Islet precursor cell (in vitro differentiated cells): ENCODE data around the gene GALNT9.
"Not testable (repeated sequence)": the region's sequence is repeated elsewhere in the genome, so short reads cannot be mapped to it uniquely, and the experiment has no call there.

Source experiments
- DNase-seq: peaks from one replicate; pipeline ENCODE4 v3.0.0-alpha.2; 2018

Gene GALNT9

GRCh38 chr12:132228476-132229192 is 100.8 kb downstream of the GALNT9 start:
- DNase-seq = no peak

GRCh38 chr12:132227782-132228475 is 101.5 kb downstream of the GALNT9 start:
- no peak for DNase-seq

DNA sequence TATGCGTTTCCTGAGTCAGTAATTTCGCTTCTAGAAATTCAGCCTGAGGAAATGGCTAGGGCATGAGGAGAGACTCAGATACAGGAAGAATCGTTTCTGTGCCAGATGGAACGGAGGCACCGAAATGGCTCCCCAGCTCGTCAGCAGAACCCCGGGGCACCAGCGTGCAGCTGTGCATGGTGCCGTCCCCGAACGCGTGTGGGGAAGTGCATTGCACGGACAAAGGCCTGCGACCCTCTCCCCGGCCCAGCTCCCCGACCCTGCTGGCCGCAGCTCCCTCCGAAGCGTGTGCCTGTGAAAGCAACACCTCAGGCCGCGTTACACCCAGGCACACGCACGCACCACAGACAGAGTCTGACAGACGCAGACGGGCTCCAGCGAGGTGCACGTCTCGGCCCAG is 102.3 kb downstream of the GALNT9 start:
- DNase-seq = no peak

- DNase-seq = no peak
Observed at GRCh38 chr12:132226604-132227003, 102.8 kb downstream of the GALNT9 start.

- no peak for DNase-seq
Observed at GRCh38 chr12:132225214-132225613, 104.2 kb downstream of the GALNT9 start.

DNA sequence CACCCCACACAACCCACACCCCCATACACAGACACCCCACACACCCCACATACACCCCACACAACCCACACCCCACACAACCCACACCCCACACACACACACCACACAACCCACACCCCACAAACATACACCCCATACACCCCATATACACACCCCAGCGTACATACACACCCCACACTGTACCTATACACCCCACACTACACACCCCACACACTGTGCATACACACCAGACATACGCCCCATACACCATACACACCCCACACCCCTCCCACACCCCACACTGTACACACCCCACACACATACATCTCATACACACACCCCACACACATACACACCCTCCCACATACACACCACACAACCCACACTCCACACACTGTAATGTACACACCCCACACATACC is 104.9 kb downstream of the GALNT9 start:
- no peak for DNase-seq

- no peak for DNase-seq
Observed at GRCh38 chr12:132222808-132223173, 106.6 kb downstream of the GALNT9 start.

DNA sequence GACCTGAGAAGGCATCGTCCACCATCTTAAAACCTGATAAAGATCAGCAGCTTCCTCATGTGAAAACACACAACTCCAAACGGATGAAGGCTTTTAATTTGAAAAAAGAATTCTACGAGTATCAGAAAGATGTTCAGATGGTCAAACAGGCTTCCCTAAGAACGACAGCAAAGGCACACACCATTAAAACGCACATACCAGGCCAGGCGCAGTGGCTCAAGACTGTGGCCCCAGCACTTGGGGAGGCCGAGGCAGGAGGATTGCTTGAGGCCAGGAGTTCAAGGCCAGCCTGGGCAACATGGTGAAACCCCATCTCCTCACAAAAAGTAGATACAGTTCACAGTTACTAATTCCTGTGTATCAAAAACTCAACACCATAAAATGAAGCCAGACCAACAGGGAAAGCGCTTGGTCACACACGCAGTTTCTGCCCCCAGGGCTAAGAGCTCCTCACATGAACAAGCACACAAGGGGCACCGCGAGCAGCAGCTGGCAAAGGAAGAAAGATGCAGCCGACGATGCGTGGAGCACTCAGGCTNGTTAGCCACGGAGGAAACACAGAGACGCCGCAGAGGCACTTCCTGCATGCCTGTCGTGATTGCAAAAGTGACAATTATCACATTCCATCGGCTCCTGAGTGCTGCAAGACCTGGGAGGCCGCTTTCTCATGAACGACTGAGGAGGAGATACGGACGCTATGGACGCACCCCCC is 107.1 kb downstream of the GALNT9 start:
- DNase-seq = peak; percentile 98

- not testable (repeated sequence) for DNase-seq
Observed at GRCh38 chr12:132219761-132220160, 109.6 kb downstream of the GALNT9 start.

DNA sequence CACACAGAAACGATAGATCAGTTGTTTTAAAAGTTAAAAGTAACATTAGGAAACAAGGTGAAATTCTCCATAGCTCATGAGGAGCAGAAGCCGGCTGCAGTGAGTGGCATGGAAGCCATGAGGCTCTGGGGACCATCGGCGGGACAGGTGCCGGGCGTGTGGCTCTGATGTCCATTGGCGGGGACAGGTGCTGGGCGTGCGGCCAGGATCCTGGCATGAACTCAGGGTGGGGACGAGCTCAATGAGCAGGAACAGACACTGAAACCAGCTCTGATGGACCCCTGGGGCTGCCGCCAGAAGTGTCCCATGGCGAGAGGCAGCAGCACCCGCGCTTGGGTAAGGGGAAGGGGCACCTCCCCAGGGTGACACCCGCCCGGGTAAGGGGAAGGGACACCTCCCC is 110.1 kb downstream of the GALNT9 start:
- no peak for DNase-seq

DNA sequence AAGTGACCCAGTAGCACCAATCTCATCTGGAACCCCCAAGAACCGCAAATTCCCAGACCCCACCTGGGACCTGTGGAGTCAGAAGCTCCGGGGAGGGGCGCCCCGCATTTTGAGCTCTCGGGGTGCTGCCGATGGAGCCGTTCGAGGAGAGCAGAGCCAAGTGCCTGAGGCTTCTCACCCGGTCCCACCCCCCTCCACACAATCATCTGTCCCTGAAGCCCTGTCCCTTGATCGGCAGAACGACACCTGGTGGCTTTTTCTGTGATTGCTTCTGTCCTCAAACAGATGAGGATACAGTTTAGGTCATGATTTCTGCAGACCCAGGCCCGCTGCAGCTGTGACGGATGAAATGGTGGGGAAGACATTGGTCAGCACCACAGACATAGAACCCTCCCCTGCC is 110.5 kb downstream of the GALNT9 start:
- peak; percentile 82 for DNase-seq

GRCh38 chr12:132218527-132218875 is 110.9 kb downstream of the GALNT9 start:
- DNase-seq = no peak

GRCh38 chr12:132217800-132218526 is 111.4 kb downstream of the GALNT9 start:
- no peak for DNase-seq

DNA sequence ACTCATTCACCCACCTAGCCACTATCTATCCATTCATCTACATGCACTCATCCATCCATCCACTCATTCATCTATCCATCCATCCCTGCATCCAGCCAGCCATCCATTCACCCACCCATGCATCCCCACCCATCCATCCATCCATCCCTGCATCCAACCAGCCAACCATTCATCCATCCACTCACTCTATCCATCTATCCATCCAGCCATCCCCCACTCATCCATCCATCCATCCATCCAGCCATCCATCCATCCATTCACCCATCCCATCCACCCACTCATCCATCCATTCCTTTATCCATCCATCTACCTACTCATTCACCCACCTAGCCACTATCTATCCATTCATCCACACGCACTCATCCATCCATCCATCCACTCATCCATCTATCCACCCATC is 112.0 kb downstream of the GALNT9 start:
- DNase-seq = no peak

DNA sequence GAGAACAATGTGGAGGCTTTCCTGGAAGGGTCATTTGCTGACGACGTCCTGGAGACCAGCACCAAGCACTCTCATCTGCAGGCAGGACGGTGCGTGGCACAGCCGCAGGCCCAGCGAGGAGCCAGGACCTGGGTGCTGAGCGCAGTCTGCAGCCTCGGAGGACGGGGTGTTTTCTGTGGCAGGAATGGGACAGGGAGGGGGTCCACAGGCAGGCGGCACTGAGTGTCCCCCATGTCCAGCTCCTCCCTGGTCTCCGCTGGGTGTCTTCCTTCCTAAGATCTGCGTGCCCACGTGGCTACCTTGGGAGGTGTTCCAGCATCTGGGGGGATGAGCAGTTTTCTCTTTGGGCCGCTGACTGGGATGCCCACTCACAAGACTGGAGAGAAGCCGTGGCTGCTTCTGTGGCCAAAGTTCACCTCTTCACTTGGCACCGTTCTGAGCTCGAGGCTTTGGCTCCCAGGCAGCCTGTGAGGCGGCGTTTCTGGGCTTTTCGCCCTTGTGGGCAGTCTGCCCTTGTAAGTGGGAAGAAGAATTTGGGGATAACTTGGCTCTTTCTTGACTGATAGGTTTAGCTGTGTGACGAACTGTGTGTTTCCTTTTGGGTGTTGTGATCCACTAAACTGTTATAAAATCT is 112.9 kb downstream of the GALNT9 start:
- no peak for DNase-seq

DNA sequence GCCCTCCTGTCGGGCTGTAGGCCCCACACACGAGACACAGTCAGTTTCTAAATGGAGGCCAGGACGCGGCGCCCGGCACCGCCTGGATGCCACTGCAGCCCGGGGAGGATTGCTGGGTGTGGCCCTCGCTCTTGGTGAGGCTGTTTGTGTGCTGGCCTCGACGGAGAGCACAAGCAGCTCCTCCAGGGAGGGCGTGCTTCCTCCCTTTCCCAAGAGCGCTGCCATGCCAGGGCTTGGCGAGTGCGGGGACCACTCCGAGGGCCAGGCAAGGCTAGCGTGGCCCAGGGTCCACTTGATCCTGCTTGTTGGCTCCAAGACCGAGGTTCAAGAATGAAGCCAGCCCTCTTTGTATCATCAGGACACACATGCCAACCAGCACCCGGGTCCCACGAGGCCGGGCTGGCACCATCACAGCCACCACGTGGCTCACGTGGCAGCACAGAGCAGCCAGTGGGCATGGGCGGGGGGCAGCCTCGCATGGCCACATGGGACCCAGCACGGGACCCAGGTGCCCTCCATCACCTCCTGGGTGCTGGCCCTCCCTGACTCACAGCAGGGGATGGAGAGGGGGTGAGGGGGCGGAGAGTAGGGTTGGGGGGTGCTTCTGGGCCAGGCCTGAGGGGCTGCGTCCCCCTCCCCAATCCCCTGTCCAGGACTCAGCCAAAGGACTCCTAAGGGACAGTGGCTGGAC is 113.9 kb downstream of the GALNT9 start:
- DNase-seq = no peak

- no peak for DNase-seq
Observed at GRCh38 chr12:132214891-132215290, 114.5 kb downstream of the GALNT9 start.

- no peak for DNase-seq
Observed at GRCh38 chr12:132214161-132214476, 115.3 kb downstream of the GALNT9 start.

DNA sequence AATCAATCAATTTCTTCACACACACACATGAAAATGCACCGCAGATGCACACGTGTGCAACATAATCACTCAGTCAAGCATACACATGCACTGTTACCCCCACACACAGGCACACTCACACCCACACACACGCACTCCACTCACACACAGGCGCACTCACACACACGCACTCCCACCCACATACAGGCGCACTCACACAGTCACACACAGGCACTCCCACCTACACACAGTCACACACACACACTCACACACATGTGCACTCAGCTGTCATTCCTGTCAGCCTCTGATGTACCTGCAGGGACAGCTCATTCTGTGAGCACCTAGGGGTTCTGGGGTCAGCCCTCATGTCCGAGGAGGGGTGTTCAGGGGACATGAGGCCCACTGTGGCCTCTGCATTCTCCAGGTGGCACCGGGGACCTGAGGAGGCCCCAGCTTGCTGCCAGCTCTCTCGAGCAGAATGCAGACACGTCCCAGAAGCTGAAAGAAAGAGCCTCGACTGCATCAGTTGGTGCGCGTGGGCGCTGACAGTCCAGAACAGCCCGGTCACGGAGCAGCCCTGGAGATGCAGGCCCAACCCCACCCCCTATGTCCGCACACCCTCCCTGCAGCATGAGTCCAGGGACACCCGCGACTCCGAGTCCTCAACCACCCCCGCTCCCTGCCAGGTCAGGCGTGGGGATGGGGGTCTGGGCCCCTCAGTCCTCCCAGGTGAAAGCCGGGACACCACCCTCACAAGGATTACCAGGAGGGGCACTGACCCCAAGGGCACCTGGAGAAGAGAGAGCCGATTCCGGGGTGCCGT is 115.8 kb downstream of the GALNT9 start:
- DNase-seq = no peak

DNA sequence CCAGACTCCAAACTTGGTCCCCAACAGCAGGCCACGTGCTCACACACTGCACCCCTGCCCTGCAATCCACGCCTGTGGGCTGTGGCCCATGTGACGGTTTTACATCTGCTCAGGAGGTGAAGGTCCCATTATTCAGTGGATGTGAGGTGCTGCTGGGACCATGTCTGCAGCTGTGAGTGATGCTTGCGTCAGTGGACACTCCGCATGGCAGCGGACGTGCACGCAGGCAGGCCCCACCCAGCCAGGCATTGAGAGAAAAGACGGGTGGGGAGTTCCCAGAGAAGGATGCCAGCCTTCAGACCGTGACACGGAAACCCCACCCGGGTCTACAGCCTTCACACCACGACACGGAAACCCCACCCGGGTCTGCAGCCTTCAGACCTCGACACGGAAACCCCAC is 117.6 kb downstream of the GALNT9 start:
- DNase-seq = no peak

DNA sequence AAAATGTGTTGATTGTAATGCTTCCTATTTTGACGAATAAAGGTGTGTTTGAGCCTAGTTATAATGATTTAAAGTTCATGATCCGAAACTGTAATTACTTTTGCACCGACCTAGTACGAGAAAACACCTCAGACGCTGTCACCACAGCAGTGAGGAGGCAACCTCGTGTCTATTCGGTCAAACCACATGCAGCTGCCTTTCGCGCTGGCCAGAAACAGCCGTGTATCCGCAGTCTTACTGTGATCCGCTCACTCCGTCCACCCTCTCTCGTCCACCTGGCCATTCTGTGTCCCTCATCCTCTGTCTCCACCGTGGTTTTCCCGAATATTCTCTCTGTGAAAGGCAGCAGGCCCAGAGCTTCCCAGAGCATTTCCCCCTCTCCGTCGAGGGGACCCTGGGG is 118.1 kb downstream of the GALNT9 start:
- no peak for DNase-seq
